HG02870 (cell line): ENCODE measurements around the gene NDST3.

Experiments
- ATAC-seq: cut with Tn5 transposase; IDR thresholded peaks from one replicate; pipeline ENCODE4 v1.9.1; 2021; ENCODE audit warnings: mild to moderate bottlenecking, moderate library complexity; ENCODE audit not compliant: unreplicated experiment

NDST3 gene

DNA sequence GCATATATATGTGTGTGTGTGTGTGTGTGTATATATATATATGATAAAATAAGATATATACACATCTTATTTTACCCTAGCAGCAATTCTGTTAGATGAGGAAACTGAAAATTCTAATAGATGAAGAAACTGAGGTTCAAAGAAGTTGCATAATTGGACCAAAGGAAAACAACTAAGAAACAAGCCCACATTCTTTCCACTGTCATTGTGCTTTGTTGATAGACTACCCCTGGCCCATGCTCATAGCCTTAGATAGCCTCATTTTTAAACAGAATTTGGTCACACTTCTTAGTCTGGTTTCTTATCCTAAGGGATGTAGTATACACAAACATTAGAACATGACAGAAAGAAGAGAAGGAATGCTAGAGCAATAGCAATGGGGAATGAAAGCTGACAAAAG is 138.8 kb downstream of the NDST3 start:
- no peak for ATAC-seq

DNA sequence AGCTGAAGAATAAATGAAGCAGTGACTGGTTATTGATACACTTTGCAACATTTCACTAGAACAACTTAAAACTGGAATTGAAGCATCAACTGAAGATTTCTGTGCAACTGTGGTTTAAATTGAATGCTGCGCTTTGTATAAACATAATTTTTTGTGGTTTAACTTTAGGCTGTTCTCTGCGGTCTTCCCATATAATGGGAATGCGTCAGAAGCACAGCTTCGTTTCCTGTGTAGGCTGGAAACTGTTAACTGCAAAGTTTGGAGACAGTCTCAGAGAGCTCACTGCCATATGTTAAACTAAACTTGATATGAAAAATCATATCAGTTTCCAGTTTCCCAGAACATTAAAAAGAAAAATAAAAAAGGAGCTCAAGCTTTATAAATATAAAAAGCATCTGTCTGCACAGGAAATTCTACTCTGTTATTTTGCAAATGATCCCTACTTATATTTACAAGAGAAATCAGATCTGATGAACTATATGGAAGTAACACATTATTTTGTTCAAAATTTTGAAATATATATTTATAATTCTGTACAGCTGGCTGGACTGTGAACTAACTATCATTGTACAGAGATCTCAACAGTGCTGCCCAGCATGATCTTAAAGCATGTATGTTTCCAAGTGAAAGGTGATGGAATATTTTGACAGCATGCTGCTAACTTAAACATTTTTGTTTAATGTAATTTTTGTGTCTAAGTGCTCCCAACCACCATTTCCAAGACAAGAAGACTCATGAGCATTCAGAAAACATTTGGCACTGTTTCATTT is 139.9 kb downstream of the NDST3 start:
- no peak for ATAC-seq

DNA sequence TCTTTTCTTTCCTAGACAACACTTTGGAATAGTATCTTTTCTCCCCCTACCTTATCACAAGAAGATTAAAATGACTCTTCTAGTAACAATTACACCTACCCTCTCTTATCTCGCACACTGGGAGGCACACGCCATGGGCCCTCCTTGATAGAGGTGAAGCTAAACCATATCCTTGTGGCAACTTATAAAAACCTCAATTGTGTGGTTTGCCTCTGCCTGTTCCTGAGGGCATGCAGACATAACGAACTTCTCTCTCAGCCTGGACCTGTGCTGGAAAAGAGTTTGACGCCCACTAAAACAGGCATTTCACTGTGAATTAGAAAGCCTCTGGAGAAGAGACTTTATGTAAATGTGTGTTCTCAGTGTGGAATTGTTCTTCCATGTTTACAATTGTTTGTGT is 141.2 kb downstream of the NDST3 start:
- no peak for ATAC-seq

DNA sequence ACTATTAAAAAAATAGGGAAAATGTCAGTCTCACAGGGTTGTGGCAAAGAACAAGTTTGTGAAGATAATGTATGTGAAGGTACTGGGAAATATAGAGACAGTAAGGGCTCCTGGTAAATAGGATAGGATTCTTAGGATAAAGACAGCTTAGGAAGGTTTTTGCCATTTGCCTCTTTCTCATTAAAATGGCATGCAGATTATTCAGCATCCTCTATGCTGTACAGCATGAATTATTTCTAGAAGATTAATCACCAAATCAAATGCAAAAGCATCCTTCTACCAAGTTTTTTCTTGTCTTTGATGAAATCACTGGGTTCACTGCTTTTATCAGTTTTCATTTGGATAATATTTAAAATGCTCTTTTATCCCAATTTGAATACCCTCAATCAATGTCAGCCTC is 142.8 kb downstream of the NDST3 start:
- ATAC-seq = no peak

DNA sequence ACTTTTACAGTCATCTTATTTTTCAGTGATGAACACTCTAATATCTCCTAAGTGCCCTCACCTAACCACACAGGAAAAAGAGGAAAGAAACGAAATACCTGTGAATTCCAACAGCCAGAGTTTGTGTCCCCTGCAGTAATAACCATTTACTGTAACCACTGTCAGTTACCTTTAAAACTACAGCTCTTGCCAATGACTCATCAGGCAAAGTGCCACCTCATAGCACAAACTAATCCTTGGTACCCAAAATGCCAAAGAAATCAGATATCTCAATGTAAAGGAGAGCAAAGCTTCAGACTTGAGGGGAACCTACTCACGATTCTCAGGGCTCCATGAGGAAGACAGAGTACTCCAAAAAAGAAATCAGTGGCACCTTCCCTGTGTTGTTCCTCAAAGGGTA is 146.5 kb downstream of the NDST3 start:
- ATAC-seq = no peak

DNA sequence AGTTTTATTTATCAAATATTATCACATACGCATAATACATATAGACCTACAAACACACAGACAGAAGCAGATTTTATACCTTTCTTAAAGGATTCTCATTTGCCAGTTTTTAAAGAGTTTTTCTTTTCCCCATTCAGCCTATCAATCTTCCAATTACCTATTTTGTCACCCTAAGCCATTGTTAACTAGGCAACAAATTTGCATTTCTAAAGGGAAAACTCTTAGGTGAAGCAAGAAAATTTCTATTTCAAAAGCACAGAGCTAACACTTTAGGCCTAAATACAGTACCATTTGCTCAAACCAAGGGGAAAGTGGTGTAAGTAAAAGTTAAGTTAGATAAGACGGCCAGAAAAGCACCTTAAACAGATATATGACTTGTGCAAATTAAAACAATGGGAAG is 156.6 kb downstream of the NDST3 start:
- no peak for ATAC-seq

DNA sequence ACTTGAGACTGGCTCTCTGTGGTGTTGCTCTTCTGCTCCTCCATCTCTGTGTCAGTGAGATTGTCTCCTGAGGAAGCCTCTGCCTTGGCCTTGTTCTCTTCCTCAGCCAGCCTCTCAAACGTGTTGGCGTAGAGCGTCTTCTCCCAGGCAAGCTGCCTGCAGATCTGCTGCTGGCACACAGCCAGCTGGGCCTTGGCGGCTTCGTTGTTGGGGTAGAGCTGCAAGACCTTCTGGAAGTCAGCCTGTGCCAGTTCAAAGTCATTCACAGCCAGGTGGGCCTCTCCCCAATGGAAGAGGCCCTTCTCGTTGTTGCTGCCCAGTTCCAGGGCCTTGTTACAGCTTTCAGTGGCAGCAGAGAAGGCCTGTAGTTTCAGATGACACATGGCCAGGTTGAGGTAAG is 159.1 kb downstream of the NDST3 start:
- no peak for ATAC-seq

DNA sequence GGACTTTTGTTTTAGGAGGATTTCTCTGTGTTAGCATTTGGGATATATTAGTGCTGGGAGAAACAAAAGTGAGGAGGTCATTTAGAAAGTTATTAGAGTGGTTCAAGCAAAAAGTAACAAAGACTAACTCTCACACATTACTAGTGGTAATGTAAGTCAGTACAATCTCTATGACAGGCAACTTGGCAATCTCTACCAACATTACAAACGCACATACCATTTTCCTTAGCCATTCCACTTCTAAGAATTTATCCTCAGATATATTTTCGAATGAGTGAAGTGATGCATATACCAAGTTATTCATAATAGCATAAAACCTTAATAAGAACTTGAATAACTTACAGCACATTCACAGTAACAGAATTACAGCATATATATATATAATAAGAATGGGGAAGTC is 172.3 kb downstream of the NDST3 start:
- ATAC-seq = no peak

DNA sequence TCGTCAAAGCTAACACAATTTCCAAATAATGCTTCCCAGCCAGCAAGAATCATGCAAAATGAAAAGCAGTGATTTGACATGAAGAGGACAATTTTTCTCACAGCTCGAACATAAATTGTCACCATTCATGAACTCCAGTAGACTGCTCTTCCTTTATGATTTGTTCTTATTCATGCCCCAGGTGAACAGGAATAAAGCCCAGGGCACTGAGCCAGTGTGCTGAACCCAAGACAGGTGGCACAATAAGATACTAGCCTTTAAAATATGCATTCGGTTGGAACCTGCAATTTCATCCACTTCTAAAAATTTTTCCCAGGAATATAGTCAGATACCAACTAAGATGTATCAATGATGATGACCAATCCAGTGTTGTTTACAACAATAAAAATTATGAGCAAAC is 178.8 kb downstream of the NDST3 start:
- ATAC-seq = no peak

DNA sequence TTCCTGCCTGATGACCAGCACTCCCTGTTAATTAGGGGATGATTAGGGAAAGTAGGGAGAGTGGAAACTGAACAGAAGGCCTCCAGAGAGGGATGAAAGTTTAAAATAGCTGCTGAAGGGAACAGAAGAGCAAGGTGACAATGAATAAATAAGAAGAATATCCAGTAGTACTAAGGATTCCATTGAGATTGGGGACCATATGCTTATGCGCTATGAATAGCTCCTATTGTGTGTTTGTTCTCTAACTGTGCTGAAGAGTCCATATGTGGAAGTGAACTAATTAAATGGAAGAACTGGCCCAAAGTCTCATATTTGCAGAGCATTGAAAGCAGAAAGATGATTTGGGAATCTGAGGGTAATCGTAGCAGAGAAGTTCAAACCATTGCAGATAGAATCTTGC is 181.5 kb downstream of the NDST3 start:
- no peak for ATAC-seq

DNA sequence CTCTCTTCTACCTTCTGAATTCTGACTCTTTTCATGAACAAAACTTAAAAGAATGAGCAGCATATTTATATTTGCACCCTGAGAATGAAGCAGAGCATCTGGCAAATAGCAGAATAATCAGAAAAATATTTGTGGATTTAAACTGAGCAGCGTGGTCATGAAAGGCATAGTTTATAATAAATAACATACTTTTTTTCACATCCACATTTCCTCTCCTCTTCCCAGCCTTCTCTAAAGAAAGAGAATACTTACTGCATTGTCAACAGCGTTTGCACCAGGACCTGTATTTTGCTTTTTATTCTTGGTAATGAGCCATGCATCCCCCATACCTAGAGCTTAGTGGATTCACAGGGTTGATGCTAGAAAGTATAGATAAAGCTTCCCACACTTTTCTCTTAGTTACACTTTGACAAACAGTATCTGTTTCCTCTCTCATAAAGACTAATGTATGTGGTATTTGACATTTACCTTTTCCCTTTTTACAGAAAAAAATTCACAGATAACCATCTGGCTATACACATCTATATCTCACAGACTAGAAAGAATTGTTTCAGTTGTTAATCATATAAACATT is 187.0 kb downstream of the NDST3 start:
- no peak for ATAC-seq

DNA sequence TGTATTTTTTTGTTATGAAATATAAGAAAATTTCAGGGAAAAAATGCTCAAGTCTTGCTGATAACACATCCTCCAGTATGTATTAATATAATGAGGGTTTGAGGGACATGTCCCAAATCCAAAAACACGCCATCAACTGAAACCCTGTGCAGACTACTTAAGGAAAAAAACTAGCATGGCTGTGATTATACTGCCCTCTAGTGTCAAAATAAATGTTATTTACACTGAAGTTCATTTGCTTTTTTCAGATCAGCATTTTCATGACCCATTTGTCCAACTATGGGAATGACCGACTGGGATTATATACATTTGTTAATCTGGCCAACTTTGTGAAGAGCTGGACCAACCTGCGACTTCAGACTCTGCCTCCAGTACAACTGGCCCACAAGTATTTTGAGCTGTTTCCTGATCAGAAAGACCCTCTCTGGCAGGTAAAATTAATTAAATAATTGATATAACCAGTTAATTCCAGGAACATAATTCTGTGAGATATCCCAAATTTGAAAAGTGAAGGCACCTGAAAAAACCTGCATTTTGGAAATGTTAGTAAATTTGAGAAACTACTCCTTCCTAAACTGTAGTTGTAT is 190.1 kb downstream of the NDST3 start:
- peak; percentile 76 for ATAC-seq

DNA sequence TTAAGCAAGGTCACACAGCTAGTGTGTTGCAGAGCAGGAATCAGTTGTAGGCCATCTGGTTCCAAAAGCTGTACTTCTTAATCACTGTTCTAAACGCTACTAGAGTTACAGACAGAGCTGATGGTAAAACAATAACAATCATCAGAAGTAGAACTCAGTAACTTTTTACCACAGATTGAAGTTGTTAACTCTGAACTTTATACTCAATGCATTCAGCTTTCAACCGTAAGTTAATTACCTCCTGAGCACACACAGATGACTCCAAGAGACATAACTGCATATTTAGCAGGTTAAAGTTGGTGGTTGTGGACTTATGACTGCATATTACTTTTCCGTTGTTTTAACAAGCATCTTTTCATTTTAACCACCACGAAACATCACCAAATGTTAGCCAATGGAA is 191.2 kb downstream of the NDST3 start:
- ATAC-seq = no peak

DNA sequence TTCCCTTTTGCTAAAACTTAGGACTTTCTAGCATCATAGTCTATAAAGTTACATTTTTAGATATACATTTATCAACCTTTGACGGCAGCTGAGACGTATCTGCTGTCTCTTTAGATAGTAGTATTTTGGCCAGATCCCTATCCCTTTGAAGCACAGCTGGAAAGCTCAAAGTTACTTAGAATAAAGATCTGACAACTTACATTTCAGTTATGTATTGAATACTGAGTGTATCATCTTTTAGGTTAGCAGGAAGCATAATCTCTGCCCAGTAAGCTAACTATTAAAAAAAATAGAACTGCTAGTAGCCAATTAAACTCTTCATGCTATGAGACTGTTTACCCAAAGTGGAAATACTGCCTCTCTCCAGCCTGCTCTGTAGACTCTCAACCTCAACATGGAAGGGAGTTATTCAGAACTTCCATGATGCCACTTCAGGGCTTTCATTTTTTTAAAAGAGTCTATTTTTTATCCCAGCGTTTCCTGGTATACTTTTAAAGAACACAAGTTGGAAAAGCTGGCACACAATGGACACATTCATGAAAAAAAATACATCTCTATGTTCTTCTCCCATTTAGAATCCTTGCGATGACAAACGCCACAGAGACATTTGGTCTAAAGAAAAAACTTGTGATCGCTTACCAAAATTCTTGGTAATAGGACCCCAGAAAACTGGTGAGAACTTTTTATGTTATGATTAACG is 192.2 kb downstream of the NDST3 start:
- no peak for ATAC-seq

DNA sequence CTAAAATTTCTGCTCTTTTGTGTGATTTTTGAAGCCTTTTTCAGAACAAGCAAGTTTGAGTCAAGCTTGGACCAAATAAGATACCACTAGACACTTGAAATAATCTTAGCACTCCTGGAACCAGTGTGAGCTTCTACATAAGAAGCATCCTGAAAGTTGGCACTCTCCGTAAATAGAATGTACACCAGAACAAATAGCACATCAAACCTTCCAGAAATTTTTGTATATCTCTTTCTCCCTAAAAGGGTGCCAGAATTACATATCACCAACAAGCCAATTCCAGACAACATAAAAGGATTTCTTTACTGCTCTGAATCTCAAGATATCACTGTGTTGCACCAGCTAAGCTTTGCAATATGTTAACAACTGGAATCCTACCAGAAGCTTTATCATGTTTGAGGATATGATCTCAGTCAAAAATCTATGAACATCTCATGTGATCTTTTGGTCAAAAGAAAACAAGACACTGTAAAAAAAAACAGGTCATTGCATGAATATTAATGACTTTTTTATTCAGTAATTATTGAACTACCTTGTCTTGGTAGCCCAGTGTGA is 201.4 kb downstream of the NDST3 start:
- no peak for ATAC-seq

DNA sequence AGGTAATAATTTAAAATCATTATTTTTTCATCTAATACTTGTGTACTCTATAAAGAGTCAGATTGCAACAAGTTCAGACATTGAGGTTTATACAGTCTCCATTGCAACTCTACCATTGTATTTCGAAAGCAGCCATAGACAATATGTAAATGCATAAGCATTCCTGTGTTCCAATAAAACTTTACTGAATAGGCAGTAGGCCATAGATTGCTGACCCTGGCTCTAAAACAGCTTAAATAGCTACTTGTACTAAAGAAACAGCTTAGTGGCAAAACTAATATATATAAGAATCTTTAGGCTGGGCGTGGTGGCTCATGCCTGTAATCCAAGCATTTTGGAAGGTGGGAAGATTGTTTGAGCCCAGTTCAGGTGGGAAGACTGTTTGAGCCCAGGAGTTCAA is 203.2 kb downstream of the NDST3 start:
- no peak for ATAC-seq

DNA sequence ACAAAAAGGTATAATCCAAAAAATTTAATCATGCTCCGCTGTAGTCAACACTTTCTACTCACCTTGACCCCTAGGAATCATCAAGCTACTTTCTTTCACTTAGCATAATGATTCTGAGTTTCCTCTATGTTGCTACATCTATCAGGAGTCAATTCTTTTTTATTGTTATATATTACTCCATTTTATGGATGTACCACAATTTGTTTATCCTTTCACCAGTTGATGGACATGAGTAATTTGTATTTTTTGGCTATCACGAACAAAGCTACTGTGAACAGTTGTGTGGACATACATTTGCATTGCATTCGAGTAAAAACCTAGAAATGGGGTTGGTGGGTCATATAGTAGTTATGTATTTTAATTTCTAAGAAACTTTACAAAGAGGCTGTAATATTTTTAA is 215.6 kb downstream of the NDST3 start:
- ATAC-seq = no peak

DNA sequence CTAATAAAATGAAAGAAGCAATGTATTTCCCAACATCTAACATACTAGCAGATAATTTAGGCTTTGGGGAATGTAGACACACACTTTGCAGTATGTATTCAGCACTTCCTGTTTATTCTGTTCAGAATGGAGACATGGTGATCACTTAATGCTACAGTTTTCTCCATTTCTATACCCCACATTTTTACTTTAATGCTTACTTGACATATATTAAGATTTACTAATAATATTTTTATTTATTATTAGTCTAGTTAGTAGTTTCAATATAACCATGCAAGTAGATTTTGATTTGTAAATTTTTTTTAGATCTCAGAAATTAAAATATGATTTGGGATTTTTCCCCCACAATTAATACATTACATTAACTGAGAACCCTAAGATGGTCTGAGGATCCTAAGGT is 220.1 kb downstream of the NDST3 start:
- no peak for ATAC-seq

DNA sequence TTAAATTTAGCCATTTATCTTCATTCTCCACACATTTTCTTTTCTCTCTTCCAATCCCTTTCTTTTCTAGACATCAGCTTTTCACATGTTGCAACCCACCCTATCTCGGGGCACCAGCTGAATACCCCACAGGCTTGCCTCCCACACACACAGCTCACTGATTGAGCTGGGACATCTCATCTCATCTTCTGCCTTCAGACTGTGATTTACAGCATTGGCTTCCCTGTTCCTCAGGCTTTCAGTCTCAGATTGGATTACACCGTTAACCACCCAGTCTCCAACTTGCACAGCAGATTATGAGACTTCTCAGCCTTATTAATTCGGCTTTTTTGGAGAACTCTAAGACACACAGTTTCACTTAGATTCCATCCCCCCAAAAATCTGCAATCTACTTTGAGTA is 224.8 kb downstream of the NDST3 start:
- no peak for ATAC-seq

DNA sequence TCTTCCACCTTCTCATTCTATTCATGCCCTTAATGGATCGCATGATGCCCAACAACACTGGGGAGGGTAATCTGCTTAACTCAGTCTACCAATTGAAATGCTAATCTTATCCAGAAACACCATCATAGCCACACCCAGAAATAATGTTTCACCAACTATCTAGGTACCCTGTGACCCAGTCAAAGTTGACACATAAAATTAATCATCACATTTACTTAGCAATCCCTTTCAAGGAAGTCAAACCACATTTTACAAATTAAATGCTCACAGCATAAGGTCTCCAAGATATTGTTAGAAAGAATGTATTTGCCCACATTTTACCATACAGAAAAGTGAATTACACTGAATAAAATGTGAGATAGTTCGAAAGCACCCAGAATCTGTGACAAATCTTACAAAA is 226.0 kb downstream of the NDST3 start:
- no peak for ATAC-seq

DNA sequence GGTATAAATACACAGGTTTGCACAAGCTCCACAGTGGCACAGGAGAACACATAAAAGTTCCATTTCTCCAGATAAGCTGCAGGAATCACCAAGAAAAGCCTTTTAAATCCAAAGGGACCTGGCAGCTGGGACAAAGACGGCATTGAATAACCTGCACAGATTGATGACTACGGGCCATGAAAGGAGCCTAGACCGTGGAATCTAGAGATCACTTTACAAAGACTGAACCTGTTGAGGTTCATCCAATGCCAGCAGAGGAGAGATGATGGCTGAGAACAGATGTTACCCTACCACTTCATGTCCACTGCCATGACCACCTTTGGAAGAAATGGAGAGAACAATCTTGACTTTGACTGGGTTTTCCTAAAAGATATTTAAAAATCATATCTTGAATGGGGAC is 229.8 kb downstream of the NDST3 start:
- ATAC-seq = no peak
